HL-60/S4 treated with phorbol 12-myristate 13-acetate at 8.2 ng/mL for 4 days and 3 days (cell line): ENCODE measurements around the gene SLC39A11.
"Not testable (repeated sequence)": the region's sequence is repeated elsewhere in the genome, so short reads cannot be mapped to it uniquely, and the experiment has no call there.

Experiments
- in situ Hi-C: fragments of 300-500 bp; cut with MboI; formaldehyde crosslinking; loops from 2 replicates; pipeline ENCODE4 v1.15.0; 2022; ENCODE audit warnings: low sequenced_read_pairs

The SLC39A11 gene

DNA sequence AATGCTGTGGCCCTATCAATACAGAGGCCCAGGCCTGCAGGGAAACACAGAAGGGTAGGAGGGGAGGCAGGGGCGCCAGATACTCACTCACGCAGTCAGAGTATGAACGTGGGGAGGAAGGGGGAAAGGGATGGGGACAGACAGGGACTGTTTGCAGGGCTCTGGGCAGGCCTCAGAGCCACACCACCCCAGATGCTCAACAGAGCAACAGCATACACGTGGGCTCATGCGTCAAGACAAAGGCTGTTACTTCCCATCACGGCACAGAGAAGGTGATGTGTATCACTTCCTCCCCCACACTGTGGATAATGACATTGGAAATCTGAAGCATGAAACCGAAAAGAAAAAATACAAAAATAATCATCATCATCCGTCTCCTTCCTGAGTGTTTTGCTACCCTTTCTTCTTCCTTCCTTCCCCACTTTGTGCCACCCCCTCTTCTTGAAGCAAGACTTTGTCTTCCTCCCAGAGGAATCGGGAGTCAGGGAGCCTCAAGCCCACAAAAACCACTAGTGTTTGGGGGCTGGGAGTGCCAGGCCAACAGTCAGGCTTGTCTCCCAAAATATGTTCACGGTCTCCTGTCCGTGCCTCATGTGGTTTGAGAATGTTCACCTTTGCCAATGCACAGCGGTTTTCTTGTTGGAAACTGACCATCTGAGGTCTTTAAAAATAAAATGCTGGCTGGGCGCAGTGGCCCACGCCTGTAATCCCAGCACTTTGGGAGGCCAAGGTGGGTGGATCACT, 20.1 kb downstream of the SLC39A11 start:
- in situ Hi-C loops = no loop called here

DNA sequence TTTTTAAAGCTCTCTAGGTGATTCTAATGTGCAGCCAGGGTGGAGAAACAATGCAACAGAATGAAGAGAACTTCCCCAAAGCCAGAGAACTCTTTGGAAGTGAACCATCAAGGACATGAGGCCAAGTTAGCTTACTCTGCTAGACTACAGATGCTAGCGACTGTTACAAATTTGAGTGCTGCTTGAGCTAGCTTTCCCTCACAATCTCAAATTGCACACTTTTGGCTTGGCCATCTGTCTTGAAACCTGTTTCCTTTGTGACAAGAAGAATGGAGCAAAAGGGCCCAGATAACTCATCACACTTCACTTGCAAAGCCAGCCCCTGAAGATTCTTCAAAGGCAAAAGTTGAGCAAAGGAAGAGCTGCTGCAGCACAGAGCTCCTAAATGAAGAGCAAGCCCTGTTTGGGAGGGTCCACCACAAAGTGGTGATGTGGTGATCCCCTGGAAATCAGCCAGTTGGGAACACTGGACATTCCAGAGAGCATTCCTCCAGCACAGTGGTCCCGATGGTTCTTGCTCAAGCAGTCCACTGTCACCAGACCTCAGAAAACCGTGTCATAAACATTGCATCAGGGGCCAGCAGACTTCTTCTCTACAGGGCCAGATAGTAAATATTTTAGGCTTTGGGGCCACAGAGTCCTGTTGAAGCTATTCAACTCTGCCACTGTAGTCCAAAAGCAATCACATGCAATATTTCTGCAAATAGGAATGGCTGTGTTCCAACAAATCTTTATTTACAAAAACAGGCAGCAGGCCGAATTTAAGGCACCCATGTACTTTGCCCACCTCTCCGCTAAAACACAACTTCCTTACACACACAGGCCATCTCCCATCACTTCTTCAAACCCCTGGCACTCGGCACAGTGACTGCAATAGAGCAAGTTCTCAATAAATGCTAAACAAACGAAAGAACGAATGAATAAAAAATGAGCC, 21.2 kb downstream of the SLC39A11 start:
- in situ Hi-C loops = no loop called here

DNA sequence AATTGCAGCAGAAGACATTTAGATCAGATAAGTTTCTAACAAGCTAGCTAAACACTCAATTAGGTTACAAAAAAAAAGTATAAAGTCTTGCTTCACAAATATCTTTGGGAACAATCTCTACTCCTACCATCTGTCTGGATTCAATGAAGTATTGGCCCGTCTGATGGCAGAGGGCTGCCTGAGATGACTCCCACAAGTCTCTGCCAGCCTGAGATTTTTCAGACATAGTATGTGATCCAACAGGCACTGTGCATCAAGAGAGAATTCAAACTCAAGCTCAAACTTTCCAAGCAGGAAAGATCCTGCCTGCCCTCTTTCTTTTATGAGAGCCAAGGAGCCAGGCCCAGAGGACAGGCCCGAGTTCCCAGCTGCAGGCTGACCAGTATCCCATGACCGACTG, 22.6 kb downstream of the SLC39A11 start:
- in situ Hi-C loops = no loop called here

DNA sequence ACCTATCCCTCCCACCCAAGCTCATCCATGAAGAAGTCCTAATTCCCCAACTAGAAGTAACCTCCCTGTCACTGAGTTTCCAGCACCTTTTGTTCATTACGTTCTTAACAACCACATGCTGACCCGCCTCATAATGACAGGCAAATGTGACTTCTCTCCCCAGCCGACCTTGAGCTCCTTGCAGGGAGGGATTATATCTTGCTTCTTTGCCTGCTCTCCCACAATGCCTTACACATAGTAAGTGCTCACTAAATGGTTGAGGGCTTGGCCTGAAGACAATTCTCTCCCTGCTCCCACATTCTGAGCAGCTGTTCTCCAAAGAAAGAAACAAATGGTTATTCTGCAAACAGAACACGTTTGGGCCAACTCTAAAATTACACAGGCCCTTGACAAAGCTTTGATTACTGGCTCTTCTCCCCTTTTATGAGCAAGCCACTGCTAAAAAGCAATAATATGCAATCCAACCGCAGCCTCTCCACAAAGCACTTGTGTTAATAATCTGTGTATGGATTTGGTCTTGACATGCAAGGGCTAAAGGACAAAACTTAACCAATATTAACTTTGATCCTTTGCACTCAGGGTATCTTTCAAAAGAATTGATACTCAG, 23.2 kb downstream of the SLC39A11 start:
- in situ Hi-C loops = no loop called here

- in situ Hi-C loops = no loop called here
Measured at GRCh38 chr17:73068322-73069153, 23.9 kb downstream of the SLC39A11 start.

- in situ Hi-C loops = not testable (repeated sequence)
Measured at GRCh38 chr17:73067699-73068098, 24.8 kb downstream of the SLC39A11 start.

GRCh38 chr17:73067075-73067474, 25.4 kb downstream of the SLC39A11 start:
- in situ Hi-C loops = no loop called here

DNA sequence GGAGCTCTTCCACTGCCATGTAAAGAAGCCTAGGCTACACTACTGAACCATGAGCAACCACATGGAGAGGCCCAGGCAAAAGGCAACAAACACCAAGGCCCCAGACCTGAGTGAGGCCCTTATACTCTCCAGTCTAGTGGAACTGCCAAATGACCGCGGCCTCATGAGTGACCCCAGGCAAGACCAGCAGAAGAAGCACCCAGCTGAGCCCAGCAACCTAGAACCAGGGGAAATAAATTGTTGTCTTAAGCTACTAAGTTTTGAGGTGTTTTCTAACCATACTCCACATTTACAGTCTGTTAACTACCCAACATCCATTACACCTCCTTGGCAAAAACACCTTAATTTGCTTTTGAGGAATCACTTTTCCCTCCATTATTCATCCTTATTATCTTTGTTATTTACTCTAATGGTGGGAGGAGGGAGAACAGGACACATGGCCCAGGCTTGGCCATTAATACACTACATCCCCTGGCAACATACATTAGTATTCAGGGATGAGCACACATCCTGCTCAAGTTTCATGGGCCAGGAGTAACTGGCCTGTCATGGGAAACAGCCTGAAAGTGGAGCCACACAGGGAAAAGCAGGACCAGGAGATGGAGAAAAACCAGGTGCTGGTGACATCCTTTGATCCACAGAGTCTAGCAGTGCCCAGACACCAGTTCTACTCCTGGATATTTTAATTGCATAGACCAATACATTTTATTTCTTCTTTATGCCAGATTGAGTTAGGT, 26.2 kb downstream of the SLC39A11 start:
- in situ Hi-C loops = no loop called here

- in situ Hi-C loops = no loop called here
Measured at GRCh38 chr17:73065376-73065775, 27.1 kb downstream of the SLC39A11 start.

DNA sequence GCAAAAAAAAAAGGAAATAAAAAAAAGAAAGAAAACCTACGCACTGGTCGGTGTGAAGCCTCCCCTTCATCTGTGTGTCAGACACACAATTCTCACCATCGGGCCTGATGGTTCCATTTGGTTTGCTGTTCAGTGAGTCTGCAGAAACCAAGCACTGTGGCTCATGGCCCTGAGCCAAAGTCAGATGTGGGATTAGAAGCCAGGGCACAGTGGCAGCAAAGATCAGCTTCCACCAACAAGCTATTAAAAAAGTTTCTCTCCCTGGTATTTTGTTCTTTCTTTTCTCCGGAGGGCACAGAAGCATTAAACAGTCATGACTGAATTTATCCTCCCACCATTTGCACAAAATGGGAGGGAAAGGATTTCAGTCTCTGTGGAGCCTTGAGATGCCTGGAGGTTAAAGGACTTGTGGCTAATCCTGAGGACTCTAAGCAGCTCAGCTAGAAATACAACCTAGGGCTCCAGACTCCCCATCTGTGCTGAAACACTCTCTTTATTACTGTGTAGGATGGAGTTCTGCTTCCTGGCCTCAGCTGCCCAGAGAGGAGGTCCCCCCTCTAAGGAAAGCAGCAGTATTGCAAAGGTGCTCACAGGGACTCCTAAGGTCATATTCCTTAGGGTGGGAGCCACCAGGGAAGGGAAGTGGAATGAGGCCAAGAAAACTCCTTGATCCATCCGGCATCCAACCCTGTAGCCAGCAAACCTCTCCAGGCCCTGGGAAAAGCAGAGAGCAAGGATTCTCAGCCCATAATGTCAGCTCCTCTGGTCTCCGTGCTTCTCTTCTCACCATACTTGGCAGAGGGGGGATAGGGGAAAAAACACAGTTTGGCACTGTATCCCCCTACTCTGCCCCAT, 28.2 kb downstream of the SLC39A11 start:
- in situ Hi-C loops = no loop called here

DNA sequence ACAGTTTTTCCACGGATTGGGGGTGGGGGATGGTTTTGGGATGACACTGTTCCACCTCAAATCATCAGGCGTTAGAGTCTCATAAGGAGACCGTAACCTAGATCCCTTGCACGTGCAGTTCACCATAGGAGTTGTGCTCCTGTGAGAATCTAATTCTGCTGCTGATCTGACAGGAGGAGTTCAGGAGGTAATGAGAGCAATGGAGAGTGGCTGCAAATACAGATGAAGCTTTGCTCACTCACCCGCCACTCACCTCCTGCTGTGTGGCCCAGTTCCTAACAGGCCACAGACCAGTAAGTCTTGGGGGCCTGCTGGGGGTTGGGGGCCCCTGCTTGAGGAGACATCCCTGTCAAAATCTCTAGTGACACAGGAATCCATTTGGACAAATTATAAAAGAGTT, 29.8 kb downstream of the SLC39A11 start:
- in situ Hi-C loops = no loop called here

DNA sequence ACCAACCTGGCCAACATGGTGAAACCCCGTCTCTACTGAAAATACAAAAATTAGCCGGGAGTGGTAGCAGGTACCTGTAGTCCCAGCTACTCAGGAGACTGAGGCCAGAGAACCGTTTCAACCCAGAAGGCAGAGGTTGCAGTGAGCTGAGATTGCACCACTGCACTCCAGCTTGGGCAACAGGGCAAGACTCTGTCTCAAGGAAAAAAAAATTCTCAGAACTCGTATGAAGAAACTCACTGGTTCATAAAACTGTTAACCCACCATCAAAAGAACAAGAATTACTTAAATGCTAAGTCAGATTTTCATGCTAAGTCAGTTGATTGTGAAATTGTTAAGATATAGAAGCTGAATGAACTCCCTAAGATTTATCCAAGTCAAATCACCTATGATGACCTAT, 31.3 kb downstream of the SLC39A11 start:
- in situ Hi-C loops = no loop called here

DNA sequence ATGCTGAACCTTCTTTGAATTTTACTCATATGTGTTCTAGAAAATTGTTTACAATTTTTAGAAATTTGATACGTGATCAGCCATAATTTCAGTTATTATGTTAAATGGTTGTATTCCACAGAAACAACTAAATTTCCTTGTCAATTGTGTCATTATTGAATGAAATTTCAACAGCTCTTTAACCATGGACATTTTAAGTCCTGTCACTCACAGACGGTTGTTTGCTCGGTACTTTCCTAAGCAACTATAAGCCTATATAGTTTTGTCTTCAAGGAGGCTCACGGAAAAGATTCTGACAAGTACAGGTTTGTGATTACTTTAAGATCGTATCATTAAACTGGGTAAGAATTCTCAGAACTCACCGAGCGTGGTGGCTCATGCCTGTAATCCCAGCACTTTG, 31.8 kb downstream of the SLC39A11 start:
- in situ Hi-C loops = no loop called here

- in situ Hi-C loops = not testable (repeated sequence)
Measured at GRCh38 chr17:73059713-73060112, 32.8 kb downstream of the SLC39A11 start.

DNA sequence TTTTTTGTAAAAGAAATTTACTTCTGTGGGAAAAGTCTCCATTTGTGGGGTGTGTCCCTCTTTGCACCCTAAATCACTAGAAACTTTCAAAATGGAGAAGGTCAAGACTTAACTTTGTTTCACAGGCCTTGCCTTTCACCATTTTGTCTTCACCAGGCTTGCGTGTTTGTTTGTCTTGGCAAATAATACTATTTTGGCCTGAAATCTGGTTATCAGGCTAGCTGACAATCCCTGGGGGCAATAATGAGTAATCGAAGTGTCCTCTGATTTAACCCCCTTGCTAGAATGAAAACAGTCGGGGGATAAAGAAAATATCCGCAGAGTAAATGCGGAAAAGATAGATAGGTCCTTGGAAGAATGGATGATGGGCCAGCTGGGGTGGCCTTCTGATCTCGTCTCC, 34.5 kb downstream of the SLC39A11 start:
- in situ Hi-C loops = no loop called here

DNA sequence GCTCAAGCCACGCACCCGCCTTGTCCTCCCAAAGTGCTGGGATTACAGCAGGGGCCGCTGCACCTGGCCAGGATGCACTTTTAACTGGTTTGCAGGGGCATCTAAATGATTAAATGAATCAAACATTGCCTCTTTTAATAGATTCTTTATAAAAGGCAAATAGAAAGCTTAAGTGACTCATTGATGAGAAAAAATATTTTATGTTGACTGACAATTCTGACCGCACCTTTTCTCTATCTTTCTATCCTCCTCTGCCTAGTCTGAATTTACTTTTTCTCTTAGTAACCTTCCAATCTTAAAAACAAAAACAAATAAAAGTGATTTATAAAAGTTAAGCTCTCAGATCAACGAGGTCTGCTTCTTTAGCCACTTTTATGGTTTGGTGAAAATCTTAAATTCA, 35.3 kb downstream of the SLC39A11 start:
- in situ Hi-C loops = no loop called here

DNA sequence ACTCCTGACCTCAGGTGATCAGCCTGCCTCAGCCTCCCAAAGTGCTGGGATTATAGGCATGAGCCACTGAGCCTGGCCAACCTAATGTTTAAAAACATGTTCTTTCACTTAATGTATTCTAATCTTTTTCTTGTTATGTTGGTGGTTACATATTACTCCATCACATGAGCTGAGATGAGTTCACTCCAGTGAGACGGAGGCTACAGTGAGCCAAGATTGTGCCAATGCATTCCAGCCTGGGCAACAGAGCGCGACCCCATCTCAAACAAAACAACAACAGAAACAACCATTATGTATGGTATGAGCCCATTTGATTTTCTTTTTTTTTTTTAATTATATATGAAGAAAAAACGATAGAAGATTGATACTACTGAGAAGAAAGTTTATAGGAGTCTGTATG, 39.6 kb downstream of the SLC39A11 start:
- in situ Hi-C loops = no loop called here

- in situ Hi-C loops = no loop called here
Measured at GRCh38 chr17:73050797-73051196, 41.7 kb downstream of the SLC39A11 start.

DNA sequence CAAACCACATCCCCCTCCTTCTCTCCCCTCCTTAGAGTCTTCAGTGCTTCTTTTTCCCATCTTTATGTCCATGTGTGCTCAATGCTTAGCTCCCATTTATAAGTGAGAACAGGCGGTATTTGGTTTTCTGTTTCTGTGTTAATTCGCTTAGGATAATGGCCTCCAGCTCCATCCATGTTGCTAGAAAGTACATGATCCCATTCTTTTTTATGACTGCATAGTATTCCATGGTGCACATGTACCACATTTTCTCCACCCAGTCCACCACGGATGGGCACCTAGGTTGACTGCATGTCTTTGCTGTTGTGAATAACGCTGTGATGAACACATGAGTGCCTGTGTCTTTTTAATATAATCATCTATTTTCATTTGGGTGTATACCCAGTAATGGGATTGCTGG, 44.3 kb downstream of the SLC39A11 start:
- in situ Hi-C loops = no loop called here
